CD14-positive monocyte (primary cell): Measurements from ENCODE around the gene FRY. TPM values are rescaled to one million over a fixed set of nuclear protein-coding genes. Genes with fewer than 3 reads are reported as not detected.

Experiments used
- DNase-seq, 3 donors: peaks; one replicate each; pipeline ENCODE4 v3.0.0-alpha.2; 2011 to 2022
- H2AFZ ChIP-seq: 2 replicates; pipeline ENCODE4 v1.6.0; 2012; ENCODE audit warnings: mild to moderate bottlenecking, low read depth, low read length, inconsistent platforms; ENCODE audit not compliant: insufficient read depth, poor library complexity, severe bottlenecking
- H3K27ac ChIP-seq, 2 donors: 1 replicate in 1 of 2; 2 replicates in 1 of 2; pipeline ENCODE4 v1.5.1; 2012 to 2013; ENCODE audit warnings: low read length in 2 of 2, control low read depth in 1 of 2, inconsistent platforms in 1 of 2, low read depth in 1 of 2, mild to moderate bottlenecking in 1 of 2
- H3K27me3 ChIP-seq, 2 donors: one replicate each; pipeline versions ENCODE4 v1.6.0 to v1.6.1; 2011 to 2013; ENCODE audit warnings: low read length in 2 of 2; ENCODE audit not compliant: control insufficient read depth in 2 of 2, insufficient read depth in 2 of 2
- H3K36me3 ChIP-seq, 2 donors: replicated peaks in 1 of 2; 1 replicate in 1 of 2; 2 replicates in 1 of 2; pipeline versions ENCODE4 v1.5.1 to v1.6.1; 2012 to 2013; ENCODE audit warnings: low read length in 2 of 2, control low read depth in 1 of 2, inconsistent platforms in 1 of 2, mild to moderate bottlenecking in 1 of 2; ENCODE audit not compliant: insufficient read depth in 2 of 2, control insufficient read depth in 1 of 2
- H3K4me1 ChIP-seq, 2 donors: 1 replicate in 1 of 2; 2 replicates in 1 of 2; pipeline versions ENCODE4 v1.5.1 to v1.6.1; 2012 to 2013; ENCODE audit warnings: low read length in 2 of 2, control low read depth in 1 of 2, inconsistent platforms in 1 of 2, mild to moderate bottlenecking in 1 of 2, moderate library complexity in 1 of 2; ENCODE audit not compliant: insufficient read depth in 2 of 2, control insufficient read depth in 1 of 2
- H3K4me2 ChIP-seq: replicated peaks from 2 replicates; pipeline ENCODE3; 2012; ENCODE audit warnings: low read length, moderate library complexity, mild to moderate bottlenecking; ENCODE audit not compliant: poor library complexity, severe bottlenecking; ENCODE audit errors: extremely low read depth
- H3K4me3 ChIP-seq, 3 experiments: fragments of 200-600 bp in 1 of 3; sonication (generic) in 1 of 3; replicated peaks in 1 of 3; 1 replicate in 2 of 3; 2 replicates in 1 of 3; pipeline ENCODE4 v1.5.1; 2011 to 2013; ENCODE audit warnings: low read length in 3 of 3, mild to moderate bottlenecking in 3 of 3, control low read depth in 2 of 3, low read depth in 2 of 3, inconsistent platforms in 1 of 3, moderate library complexity in 1 of 3
- H3K79me2 ChIP-seq: 2 replicates; pipeline ENCODE4 v1.6.0; 2012; ENCODE audit warnings: mild to moderate bottlenecking, control low read depth, inconsistent platforms, low read length, moderate library complexity; ENCODE audit not compliant: insufficient read depth
- H3K9ac ChIP-seq: 2 replicates; pipeline ENCODE4 v1.6.0; 2017; ENCODE audit warnings: low read length, mild to moderate bottlenecking; ENCODE audit not compliant: insufficient read depth, poor library complexity, severe bottlenecking
- H3K9me3 ChIP-seq, 2 donors: replicated peaks in 1 of 2; 1 replicate in 1 of 2; 2 replicates in 1 of 2; pipeline versions ENCODE4 v1.5.1 to v1.6.1; 2012 to 2013; ENCODE audit warnings: low read length in 2 of 2, control low read depth in 1 of 2; ENCODE audit not compliant: control insufficient read depth in 1 of 2, insufficient read depth in 1 of 2
- H4K20me1 ChIP-seq: 2 replicates; pipeline ENCODE4 v1.6.0; 2012; ENCODE audit warnings: mild to moderate bottlenecking, low read length, control low read depth, moderate library complexity; ENCODE audit not compliant: insufficient read depth
- H3K27ac Mint-ChIP-seq, 7 donors: one replicate each; pipeline ENCODE4 v1.8.0; 2020; ENCODE audit warnings: mild to moderate bottlenecking in 7 of 7, mixed read lengths in 7 of 7, moderate library complexity in 6 of 7, inconsistent platforms in 2 of 7
- H3K27me3 Mint-ChIP-seq, 3 donors: one replicate each; pipeline ENCODE4 v1.8.0; 2021 to 2022; ENCODE audit warnings: low read depth in 3 of 3, mild to moderate bottlenecking in 3 of 3, mixed read lengths in 3 of 3, moderate library complexity in 3 of 3, inconsistent platforms in 1 of 3
- H3K36me3 Mint-ChIP-seq, 2 donors: one replicate each; pipeline ENCODE4 v1.8.0; 2020; ENCODE audit warnings: mixed read lengths in 2 of 2, inconsistent platforms in 1 of 2, mild to moderate bottlenecking in 1 of 2
- H3K4me1 Mint-ChIP-seq: one replicate; pipeline ENCODE4 v1.8.0; 2020; ENCODE audit warnings: mild to moderate bottlenecking, mixed read lengths
- H3K4me3 Mint-ChIP-seq, 2 donors: one replicate each; pipeline ENCODE4 v1.8.0; 2020; ENCODE audit warnings: mild to moderate bottlenecking in 2 of 2, mixed read lengths in 2 of 2, moderate library complexity in 1 of 2
- H3K9me3 Mint-ChIP-seq, 7 donors: one replicate each; pipeline ENCODE4 v1.8.0; 2020 to 2022; ENCODE audit warnings: mixed read lengths in 7 of 7, mild to moderate bottlenecking in 6 of 7, moderate library complexity in 6 of 7, inconsistent platforms in 2 of 7
- CTCF ChIP-seq: fragments of 200-600 bp; IDR thresholded peaks from one replicate; pipeline ENCODE4 v1.8.0; 2022; ENCODE audit warnings: antibody characterized with exemption, mild to moderate bottlenecking
- WGBS: methylation state at CpG from one replicate; pipeline ENCODE4 v1.1.5; 2013; ENCODE audit warnings: missing lambda C conversion rate; ENCODE audit not compliant: insufficient coverage; 5-methylcytosine and 5-hydroxymethylcytosine counted together
- intact Hi-C, 2 donors: fragments of 100-400 bp; cut with micrococcal nuclease; formaldehyde crosslinking; loops; one replicate each; pipeline versions ENCODE4 v1.15.0 to v1.15.1; 2023
- polyA plus RNA-seq, 3 donors: library from polyadenylated mRNA; depleted of rRNA in 1 of 3; unstranded in 2 of 3; stranded (reverse) in 1 of 3; fragments of 300-500 nt in 2 of 3; fragments of >200 nt in 1 of 3; fragmentation: Illumina TruSeq in 2 of 3; gene quantifications; 1 replicate in 2 of 3; 2 replicates in 1 of 3; pipeline ENCODE4 v1.2.3, GENCODE V29; 2012 to 2021

FRY gene
- polyA plus RNA-seq, 3 donors: 3.9 to 31.8 (median 5.0) TPM

- no peak for DNase-seq
- WGBS: no CpG with 5 or more reads among the region's 5 CpGs
- H3K27ac Mint-ChIP-seq: no peak overlapping the region
- intact Hi-C loops: no loop called here
- TF ChIP-seq CTCF: no peak
- Histone ChIP-seq H2AFZ (no peak overlapping the region), H3K27me3 (no peaks in the 10 kb centered on the region), H3K4me1 (no peaks in the 10 kb centered on the region), H3K9me3 (no peaks in the 10 kb centered on the region), H3K79me2 (no peaks in the 10 kb centered on the region), H3K27ac (no peak overlapping the region), H4K20me1 (no peaks in the 10 kb centered on the region), H3K36me3 (peaks cover 85 to 100% of the 10 kb centered on the region in 2 donors), H3K4me3 (no peak overlapping the region), H3K9ac (no peak overlapping the region), H3K4me2 (no peak overlapping the region)
- H3K27me3 Mint-ChIP-seq: no peaks in the 10 kb centered on the region
- H3K4me1 Mint-ChIP-seq: no peaks in the 10 kb centered on the region
- no peaks in the 10 kb centered on the region for H3K9me3 Mint-ChIP-seq
- H3K4me3 Mint-ChIP-seq: no peak overlapping the region
- H3K36me3 Mint-ChIP-seq: peaks cover 78 to 87% of the 10 kb centered on the region in 2 donors
Measured at GRCh38 chr13:32203221-32203620, 171.6 kb downstream of the FRY start.

- H3K9ac ChIP-seq: no peak overlapping the region
- intact Hi-C loops: no loop called here
- no peaks in the 10 kb centered on the region for H3K4me1 Mint-ChIP-seq
- H3K27ac Mint-ChIP-seq: no peak overlapping the region
- no peak overlapping the region for H2AFZ ChIP-seq
- no peaks in the 10 kb centered on the region for H3K27me3 ChIP-seq
- no peaks in the 10 kb centered on the region for H3K9me3 Mint-ChIP-seq
- 93% methylated on average over 1 of the region's 1 CpG for WGBS
- no peak overlapping the region for H3K4me3 ChIP-seq
- no peaks in the 10 kb centered on the region for H3K4me1 ChIP-seq
- H3K27me3 Mint-ChIP-seq: no peaks in the 10 kb centered on the region
- H4K20me1 ChIP-seq: no peaks in the 10 kb centered on the region
- H3K4me2 ChIP-seq: no peak overlapping the region
- no peak overlapping the region for H3K27ac ChIP-seq
- H3K9me3 ChIP-seq: no peaks in the 10 kb centered on the region
- no peak overlapping the region for H3K4me3 Mint-ChIP-seq
- no peaks in the 10 kb centered on the region for H3K79me2 ChIP-seq
- peaks cover 78 to 87% of the 10 kb centered on the region in 2 donors for H3K36me3 Mint-ChIP-seq
- peaks cover 85 to 100% of the 10 kb centered on the region in 2 donors for H3K36me3 ChIP-seq
- DNase-seq: no peak
- no peak for TF ChIP-seq CTCF
Measured at GRCh38 chr13:32203736-32204135, 172.2 kb downstream of the FRY start.
